Hematopoietic multipotent progenitor cell treated with erythropoietin and hydrocortisone succinate and interleukin-3 and kit ligand, for 15 days (in vitro differentiated cells): Measurements from ENCODE around the gene ALK.

Experiments
- DNase-seq: peaks from one replicate; pipeline ENCODE4 v3.0.0-alpha.2; 2015; ENCODE audit warnings: low spot score

ALK gene

GRCh38 chr2:29573612-29574011, 347.8 kb downstream of the ALK start:
- DNase-seq: no peak

DNA sequence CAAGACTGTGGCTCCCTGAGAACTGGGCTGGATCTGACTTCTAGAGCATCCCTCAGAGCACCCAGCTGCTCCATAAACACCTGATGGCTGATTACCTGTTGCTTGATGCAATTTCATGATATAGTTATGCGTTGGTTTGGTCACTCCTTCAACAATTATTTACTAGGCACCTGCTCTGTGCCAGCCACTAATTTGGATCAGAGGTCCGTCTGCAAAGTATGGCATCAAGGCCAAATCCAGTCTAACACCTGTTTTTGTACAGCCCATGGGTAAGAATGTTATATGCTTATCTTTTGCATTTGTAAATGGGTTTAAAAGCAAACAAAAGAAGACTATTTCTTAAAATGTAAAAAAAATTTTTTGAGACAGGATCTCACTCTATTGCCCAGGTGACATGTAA, 348.2 kb downstream of the ALK start:
- no peak for DNase-seq

GRCh38 chr2:29570539-29570938, 350.8 kb downstream of the ALK start:
- no peak for DNase-seq

GRCh38 chr2:29567906-29568520, 353.4 kb downstream of the ALK start:
- no peak for DNase-seq

DNA sequence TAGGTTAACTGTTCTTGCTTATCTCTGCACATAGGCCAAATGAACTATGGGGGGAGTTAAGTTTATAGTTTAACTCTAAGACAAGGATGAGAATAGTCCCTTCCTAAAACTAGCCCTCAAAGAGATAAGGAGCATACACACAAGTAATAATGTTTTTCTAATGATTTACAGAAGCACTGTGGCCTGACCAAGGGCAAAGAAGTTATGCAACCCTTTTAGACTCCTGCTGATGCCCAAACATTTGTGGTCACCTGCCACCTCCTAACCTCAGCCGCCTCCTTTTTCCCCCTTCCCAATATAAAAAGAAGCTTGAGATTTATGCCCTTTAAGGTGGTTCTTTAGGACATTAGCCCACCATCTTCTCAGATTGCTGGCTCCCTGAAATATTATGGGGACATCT, 357.7 kb downstream of the ALK start:
- DNase-seq: no peak

DNA sequence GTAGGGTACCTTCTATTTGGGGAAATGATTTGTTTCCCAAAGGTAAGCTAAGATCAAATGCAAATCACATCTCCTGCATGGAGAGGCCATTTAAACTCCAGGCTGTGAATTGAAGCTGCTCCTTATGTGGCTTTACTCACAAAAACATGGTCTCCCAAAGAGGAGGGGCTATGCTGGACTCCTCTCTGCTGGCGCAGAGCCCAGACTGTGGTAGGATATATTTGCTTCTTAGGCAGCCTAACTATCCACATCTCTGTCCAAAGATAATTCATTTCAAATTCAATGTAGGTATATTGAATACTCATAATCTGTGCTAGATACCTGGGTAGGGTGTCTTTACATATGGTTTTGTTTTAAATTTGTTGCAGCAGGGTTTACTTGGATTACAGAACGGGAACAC, 358.5 kb downstream of the ALK start:
- DNase-seq: no peak

- DNase-seq: no peak
Measured at GRCh38 chr2:29562319-29562718, 359.1 kb downstream of the ALK start.

DNA sequence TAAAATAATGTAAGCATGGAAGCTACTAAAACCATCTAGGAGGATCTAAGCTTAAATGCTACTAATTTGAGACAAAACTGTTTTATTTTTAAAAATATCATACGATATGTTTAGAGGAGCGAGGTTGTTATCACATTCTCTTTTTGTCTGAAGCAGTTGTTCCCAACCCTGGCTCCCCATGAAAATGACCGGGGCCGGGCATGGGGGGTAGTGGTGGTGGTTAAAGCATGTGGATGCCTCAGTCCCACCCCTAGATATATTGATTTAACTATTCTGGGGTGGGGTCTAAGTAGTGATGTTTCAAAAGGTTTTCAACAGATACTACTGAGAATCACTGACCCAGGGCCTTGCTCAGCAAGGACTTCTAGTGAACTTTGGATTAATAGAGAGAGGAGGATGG, 359.8 kb downstream of the ALK start:
- no peak for DNase-seq

GRCh38 chr2:29561181-29561580, 360.2 kb downstream of the ALK start:
- DNase-seq: no peak

- DNase-seq: no peak
Measured at GRCh38 chr2:29560566-29560965, 360.8 kb downstream of the ALK start.

DNA sequence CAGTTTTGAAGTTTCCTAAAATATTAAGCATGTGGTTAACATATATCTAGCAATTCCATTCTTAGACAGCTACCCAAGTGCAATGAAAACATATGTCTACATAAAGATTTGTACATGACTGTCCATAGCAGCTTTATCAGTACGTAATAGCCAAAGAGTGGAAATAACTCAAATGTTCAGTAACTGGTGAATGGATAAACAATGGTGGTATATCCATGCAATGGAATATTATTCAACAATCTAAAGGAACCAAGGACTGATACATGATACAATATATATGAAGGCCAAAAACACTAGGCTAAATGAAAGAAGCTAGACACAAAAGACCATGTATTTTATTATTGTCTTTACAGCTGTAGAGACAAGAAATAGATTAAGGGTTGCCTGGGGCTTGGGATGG, 361.4 kb downstream of the ALK start:
- DNase-seq: no peak

- DNase-seq: no peak
Measured at GRCh38 chr2:29559578-29559977, 361.8 kb downstream of the ALK start.

DNA sequence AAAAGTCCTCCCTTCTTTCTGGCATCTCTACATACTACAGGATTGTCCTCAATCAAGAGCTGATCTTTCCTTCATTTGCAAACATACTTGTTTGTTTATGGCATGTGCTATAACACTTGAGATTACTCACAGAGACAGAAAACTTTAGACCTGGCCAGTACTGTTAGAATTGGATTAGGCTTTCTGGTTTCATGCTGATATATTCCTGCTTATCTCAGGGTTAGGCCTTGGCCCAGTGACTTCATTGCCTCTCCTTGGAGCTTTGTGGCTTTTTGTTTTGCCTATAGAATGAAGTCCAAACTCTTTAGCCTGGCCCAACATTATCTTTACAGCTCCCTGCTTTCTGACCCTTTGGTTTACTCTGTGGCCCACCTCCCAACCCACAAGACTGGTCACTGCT, 363.3 kb downstream of the ALK start:
- no peak for DNase-seq

GRCh38 chr2:29557268-29557667, 364.1 kb downstream of the ALK start:
- DNase-seq: no peak

DNA sequence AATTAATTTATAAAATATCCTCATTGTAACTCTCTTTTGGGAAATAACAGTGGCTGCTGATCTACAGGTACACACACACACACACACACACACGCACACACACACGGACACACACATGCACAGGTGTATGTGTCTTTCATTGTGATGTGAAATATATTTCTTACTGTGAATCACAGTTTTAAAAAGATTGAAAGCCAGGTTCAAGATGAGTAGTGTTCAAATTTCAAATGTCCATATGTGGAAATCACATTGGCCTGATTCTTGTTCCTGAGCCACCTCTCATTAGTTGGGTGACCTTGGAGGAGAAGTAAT, 372.4 kb downstream of the ALK start:
- DNase-seq: no peak

GRCh38 chr2:29544917-29545316, 376.5 kb downstream of the ALK start:
- no peak for DNase-seq

DNA sequence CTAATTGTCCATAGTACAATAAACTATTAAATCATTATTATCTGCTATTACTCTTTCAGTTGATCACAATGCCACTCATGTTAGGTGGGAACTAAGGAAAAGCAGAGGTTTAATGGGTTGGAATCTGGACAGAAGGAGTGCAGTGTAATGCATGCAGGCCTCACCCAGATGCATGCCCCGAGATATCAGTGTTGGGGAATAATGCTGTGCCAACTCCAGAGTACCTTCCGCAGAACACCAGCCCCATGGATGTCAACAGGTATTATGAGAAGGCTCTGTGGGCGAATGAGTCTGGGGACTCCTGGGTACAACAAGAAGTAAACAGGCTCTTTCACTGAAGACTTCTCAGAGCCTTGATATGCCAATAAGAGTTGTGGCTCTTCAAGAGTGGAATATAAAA, 377.4 kb downstream of the ALK start:
- no peak for DNase-seq

- DNase-seq: no peak
Measured at GRCh38 chr2:29535188-29535587, 386.2 kb downstream of the ALK start.

- no peak for DNase-seq
Measured at GRCh38 chr2:29532436-29532835, 388.9 kb downstream of the ALK start.

DNA sequence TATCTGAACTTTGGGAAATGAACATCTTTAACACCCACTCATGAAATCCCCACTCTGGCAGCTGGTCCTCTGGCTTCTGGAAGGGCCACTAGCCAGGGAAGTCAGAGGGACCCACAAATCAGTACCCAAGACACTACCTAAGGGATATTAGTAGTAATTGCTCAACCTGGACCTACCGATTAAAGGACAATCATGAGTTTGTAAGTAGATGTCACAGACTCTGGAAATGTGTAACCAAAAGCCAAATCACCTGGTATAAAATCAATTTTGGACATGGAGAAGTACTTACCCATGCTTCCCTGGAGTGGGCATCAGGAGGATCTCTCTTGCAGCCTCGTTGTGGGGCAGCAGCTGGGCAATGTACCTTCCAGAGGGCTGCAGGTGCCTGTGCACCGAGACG, 389.8 kb downstream of the ALK start:
- no peak for DNase-seq

GRCh38 chr2:29530281-29530680, 391.1 kb downstream of the ALK start:
- no peak for DNase-seq

DNA sequence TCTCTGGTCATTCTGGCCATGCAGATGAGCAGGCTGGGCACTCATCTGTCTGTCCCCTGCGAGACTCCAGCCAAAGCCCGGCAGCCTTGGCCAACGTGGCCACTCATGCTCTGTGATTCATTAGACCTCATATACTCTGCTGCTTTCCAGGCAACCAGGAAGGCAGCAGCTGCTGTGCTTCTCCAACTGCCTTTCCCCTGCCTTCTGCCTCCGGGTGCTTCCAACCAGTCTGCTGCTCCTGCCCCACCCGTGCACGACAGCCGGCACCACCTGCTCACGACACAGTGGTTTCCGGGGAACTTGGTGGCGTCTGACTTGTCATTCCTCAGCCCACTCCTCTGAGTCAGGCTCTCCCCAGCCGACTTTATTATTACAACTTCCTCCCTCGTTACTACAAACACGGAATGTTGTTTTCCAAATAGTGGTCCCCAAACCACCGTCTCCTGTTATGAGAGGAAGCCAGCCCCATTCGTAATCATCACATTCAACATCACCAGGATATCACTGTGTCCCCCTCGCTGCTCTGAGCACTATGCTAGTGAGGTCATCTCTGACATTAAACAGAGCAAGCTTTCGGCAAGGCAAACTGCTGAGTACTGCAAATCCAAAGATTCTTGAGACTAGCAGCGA, 392.4 kb downstream of the ALK start:
- DNase-seq: no peak

GRCh38 chr2:29528371-29528770, 393.0 kb downstream of the ALK start:
- DNase-seq: no peak

GRCh38 chr2:29527947-29528346, 393.4 kb downstream of the ALK start:
- DNase-seq: no peak
